Stimulated activated CD8-positive, alpha-beta memory T cell treated with anti-CD3 and anti-CD28 coated beads, Interleukin-2, amount 100 ng/mL, for 48 hours (primary cell): ENCODE results near the gene PIGN.

Source experiments
- DNase-seq, 2 donors: peaks; one replicate each; pipeline ENCODE4 v3.0.0-alpha.2; 2020; ENCODE audit warnings: low read depth in 2 of 2

The PIGN gene

GRCh38 chr18:62107881-62108280 lies 79.0 kb downstream of the PIGN start:
- no peak for DNase-seq

GRCh38 chr18:62106271-62106670 lies 80.6 kb downstream of the PIGN start:
- DNase-seq: no peak

GRCh38 chr18:62105376-62105775 lies 81.5 kb downstream of the PIGN start:
- no peak for DNase-seq

- DNase-seq: no peak
These were observed 84.6 kb downstream of the PIGN start for GRCh38 chr18:62102221-62102620.

- DNase-seq: no peak
These were observed 85.5 kb downstream of the PIGN start for GRCh38 chr18:62101321-62101721.

GRCh38 chr18:62098960-62099359 lies 87.9 kb downstream of the PIGN start:
- DNase-seq: no peak

GRCh38 chr18:62097698-62098097 lies 89.2 kb downstream of the PIGN start:
- DNase-seq: no peak

- DNase-seq: no peak
These were observed 95.3 kb downstream of the PIGN start for GRCh38 chr18:62091487-62092120.

- DNase-seq: no peak
These were observed 97.7 kb downstream of the PIGN start for GRCh38 chr18:62089174-62089573.

- no peak for DNase-seq
These were observed 98.7 kb downstream of the PIGN start for GRCh38 chr18:62088156-62088555.

- no peak for DNase-seq
These were observed 101.1 kb downstream of the PIGN start for GRCh38 chr18:62085756-62086155.

GRCh38 chr18:62081761-62082294 lies 105.0 kb downstream of the PIGN start:
- DNase-seq: no peak

- no peak for DNase-seq
These were observed 105.6 kb downstream of the PIGN start for GRCh38 chr18:62081248-62081647.

GRCh38 chr18:62080172-62080900 lies 106.5 kb downstream of the PIGN start:
- DNase-seq: no peak

- DNase-seq: no peak
These were observed 113.2 kb downstream of the PIGN start for GRCh38 chr18:62073461-62074281.

- DNase-seq: no peak
These were observed 114.5 kb downstream of the PIGN start for GRCh38 chr18:62072370-62072769.

- DNase-seq: no peak
These were observed 115.8 kb downstream of the PIGN start for GRCh38 chr18:62071071-62071470.

GRCh38 chr18:62070302-62070701 lies 116.6 kb downstream of the PIGN start:
- no peak for DNase-seq

- DNase-seq: no peak
These were observed 117.3 kb downstream of the PIGN start for GRCh38 chr18:62069556-62069955.

- no peak for DNase-seq
These were observed 120.6 kb downstream of the PIGN start for GRCh38 chr18:62066102-62066818.

GRCh38 chr18:62064361-62064760 lies 122.5 kb downstream of the PIGN start:
- DNase-seq: no peak
